SIG-M5 treated with dmso at 0.1 percent for 504 hours (cell line): ENCODE results near the gene VWA3A.

Source experiments
- DNase-seq: peaks from one replicate; lab custom pipeline; 2025; ENCODE audit not compliant: unreplicated experiment; lab: John Stamatoyannopoulos, UW

The VWA3A gene

GRCh38 chr16:22177968-22178930 lies 85.9 kb downstream of the VWA3A start:
- DNase-seq = no peak

DNA sequence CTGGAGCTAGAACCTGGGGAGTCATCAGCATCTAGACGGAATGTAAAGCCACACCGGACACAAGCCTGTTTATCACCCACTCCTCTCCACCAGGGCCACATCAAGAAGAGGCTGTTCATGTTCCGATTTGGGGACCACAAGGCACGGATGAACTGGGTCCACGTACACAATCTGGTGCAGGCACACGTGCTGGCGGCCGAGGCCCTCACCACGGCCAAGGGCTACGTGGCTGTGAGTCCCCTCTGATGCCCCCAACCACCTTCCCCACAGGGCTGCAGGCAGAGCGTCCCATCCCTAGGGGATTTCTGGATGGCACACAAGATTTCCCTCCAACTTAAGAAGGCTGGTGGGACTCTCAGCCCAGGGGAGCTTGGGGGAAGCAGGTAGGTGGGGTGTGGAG lies 89.1 kb downstream of the VWA3A start:
- no peak for DNase-seq

GRCh38 chr16:22181843-22182242 lies 89.5 kb downstream of the VWA3A start:
- DNase-seq = no peak

GRCh38 chr16:22183335-22183734 lies 91.0 kb downstream of the VWA3A start:
- DNase-seq = no peak

DNA sequence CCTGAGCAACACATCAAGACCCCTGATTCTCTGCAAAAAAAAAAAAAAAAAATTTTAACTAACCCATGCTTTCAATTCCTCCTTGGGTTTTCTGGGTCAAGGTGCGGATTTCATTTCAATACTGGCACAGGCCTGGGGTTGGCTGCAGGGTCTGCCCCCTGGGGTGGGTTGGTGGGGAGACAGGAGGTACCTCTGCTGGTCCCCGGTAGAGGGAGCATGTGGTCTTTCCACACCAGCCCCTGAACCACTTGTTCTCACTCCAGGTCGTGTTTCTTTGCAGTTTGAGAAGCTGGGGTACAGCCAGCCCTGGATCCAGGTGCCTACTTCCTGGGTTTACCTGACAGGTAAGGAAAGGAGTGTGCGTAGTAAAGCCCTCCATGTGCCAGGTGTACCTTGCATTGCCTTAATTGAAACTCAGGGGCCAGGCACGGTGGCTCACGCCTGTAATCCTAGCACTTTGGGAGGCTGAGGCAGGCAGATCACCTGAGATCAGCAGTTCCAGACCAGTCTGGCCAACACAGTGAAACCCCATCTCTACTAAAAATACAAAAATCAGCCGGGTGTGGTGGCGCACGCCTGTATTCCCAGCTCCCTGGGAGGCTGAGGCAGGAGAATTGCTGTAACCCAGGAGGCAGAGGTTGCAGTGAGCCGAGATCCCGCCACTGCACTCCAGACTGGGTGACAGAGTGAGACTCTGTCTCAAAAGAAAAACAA lies 91.7 kb downstream of the VWA3A start:
- no peak for DNase-seq

DNA sequence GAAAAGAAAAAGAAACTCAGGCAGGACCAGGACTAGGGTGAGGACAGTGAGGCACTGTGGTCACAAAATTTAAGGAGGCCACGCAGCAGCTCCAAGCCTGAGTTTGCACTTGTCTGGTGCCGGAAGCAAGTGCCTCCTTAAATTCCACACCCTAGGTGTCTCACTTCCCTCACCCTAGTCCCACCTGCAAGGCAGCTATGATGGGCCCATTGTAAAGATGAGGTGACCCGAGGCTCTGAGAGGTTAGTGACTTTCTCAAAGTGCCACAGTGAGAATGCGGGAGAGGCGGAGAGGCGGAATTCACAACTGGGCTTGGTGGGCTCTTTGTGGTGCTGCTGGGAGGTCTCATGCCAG lies 92.3 kb downstream of the VWA3A start:
- DNase-seq = no peak

DNA sequence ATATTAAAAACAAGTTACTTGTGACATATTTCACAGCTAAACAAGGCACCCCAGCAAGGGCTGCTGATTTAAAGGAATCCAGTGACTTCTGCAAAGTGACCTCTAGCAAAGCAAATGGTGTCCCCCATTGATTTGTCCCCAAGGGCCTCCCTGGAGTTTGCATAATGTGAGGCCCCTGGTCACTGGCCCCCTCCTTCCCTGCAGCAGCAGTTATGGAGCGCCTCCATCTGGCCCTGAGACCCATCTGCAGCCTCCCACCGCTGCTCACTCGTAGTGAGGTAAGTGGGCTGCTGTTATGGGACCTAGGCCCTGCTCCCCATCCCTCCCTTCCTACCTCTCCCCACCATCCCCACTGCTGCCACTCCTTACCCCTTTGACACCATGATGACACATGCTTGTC lies 94.2 kb downstream of the VWA3A start:
- DNase-seq = no peak

DNA sequence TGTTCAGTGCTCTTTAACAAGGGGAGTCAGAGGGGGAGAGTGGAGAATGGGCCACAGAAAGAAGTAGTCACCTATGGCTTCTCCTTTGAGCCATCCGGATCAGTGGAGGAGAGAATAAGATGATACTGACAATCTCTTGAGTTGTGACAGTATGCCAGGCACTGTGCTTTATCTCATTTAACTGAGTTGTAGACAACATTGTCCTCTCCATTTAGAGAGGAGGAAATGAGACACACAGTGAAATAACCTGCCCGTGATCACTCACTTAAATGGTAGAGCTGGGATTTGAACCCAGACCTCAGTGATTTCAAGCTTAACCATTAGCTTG lies 95.9 kb downstream of the VWA3A start:
- no peak for DNase-seq

- peak; percentile 83 for DNase-seq
Measured at GRCh38 chr16:22188595-22189442, 96.5 kb downstream of the VWA3A start.

DNA sequence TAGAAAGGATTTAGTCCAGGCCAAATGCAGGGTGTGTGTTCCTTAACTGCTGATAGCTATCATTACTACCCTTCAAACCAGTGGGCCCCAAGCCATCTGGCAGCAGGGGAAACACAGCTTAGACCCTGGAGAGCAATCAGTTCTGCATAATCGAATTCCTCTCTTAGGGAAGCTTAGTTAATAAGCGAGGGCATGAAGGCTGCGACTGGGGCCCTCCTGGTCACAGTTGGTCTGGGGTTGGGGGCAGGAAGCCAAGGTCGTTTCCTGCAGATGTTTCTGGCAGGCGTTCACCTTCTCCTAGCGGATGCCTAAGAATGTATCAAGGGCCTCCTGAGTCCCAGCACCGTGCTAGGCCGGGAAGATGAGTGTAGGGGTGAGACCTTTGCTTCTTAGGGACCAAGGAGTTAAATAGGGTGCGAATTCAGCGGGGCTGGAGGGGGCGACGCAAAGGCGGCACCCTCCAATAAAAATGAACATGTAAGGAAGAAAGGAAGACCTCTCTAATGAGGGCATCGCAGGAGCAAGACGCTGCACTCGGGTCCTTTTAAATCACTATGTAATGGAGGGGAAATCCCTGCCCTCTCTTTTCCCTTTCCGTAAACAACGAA lies 97.2 kb downstream of the VWA3A start:
- no peak for DNase-seq

GRCh38 chr16:22190081-22190775 lies 97.9 kb downstream of the VWA3A start:
- peak; percentile 99 for DNase-seq

DNA sequence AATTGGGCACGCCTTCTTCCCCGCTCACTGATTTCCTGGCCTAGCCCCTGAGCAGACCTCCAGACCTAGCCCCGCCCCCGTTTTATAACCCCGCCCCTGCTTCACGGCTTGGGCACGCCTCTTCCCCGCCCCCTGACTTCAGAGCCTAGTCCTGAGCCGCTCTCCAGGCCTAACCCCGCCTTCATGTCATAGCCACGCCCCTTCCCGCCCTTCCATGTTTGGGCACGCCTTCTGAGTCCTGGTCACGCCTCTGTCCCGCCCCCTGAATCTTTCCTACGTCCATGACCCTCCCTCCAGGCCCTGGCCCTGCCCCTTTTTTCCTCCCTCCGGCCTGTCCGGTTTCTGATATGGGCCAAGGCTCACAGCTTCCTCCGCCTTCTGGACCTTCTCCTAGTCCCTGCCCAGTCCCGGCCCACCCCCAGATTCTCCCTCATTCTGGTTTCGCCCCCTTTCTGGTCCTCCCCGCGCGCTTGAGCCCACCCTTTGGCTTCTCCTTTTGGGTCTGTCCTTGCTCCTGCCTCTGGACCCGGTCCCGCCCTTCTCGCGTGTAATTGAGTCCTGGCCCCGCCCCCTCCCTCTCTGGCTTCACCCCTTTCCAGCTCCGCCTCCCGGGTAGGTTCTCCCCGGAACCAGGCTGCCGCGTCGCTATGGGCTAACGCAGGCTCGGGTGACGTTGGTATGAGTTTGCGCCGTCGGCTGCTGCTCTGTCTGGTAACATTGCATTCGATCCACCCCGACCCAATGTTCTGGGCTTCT lies 98.6 kb downstream of the VWA3A start:
- DNase-seq = peak; percentile 99

DNA sequence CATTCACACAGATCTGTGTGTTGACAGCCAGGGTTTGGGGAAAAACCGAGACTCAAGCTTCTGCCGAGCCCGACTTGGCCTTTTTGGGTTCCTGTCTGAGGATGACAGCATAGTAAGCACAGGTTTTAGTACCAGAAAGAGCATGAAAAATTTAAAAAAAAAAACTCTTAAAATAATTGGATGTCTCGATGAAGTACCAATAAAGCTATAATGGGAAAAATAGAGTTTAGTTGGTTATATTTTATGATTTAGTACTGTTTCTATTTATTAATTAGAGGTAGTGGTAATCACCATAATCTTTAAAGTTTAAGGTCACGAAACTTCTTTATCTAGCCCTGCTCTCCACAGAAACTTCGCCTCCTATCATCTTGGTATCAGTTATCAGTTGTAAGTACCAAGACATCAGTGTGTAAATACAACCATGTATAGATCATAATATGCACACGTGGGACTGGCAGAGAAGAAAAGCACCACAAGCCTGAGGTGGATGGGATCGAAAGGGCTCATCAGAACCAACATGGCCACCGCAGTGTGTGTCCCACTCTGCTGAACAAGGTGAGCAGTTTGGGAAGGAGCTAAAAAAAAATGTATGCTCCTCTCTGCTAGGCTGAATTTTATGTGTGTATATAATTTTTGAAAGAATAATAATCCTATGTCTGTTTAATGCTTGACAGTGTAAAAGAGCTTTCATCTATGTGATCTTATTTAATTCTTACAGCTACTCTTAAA lies 99.4 kb downstream of the VWA3A start:
- no peak for DNase-seq

DNA sequence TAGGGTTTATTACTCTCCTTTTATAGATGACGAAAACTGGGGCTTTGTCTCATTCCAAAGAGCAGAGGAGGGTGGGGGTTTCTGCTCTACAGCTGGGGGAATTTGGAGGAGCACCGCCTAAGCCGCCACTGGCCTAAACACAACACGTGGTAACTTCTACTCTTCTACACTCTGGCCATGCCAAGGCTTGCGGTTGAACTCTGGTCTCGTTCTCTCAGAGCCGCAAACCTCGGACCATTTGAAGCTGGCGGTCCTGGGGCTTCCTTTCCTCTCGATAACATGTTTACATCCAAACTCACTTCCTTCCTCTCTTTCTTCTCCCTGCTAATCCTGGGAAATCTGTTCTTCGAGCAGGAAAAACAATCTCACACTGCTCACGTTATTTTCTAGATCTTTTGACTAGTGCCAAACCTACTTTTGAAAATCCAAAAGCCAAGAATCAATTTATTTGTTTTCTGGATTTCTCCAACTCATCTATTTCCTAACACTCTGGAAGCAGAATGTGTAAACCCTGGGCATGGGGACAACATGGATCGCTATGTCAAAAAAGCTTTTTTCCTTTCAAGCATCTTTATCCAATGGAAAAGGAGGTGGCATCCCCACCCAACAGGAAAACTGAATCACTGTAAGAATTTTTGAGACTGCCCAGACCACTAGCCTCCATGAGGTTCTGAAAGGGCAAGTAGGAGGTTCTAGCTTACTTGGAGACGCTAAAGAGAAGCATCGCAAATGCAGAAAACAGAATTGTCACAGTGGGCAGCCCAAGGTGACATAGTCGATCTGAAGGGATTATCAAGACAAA lies 100.1 kb downstream of the VWA3A start:
- DNase-seq = peak; percentile 70

DNA sequence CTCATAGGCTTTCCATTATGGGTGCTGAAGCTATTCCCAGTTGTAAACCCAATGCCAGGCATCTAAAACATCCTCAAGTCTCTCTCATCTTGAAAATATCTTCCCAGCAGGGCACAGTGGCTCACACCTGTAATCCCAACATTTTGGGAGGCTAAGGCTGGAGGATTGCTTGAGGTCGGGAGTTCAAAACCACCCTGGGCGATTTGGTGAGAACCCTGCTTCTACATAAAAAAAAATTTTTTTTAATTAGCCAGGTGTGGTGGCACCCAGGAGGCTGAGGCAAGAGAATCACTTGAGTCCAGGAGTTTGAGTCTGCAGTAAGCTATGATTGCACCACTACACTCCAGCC lies 100.7 kb downstream of the VWA3A start:
- DNase-seq = no peak

GRCh38 chr16:22194707-22195444 lies 102.5 kb downstream of the VWA3A start:
- DNase-seq = no peak

DNA sequence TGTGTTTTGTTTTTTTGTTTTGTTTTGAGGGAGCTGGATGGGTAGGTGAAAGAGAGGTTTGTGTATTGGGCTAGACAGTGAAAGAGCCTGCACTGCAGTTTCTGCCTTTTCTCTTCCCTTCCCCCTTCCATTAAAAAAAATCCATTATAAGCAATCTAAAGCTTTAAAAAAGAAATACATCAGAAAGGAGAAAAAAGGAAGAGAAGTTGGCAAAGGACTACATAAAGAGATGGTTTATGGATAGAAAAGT lies 103.0 kb downstream of the VWA3A start:
- no peak for DNase-seq
